ACHN (cell line): Measurements from ENCODE around the gene PUSL1.

Source experiments
- DNase-seq: peaks from one replicate; pipeline ENCODE4 v3.0.0-alpha.2; 2015
- in situ Hi-C: cut with HindIII; loops from 2 replicates; pipeline ENCODE4 v1.10.0; 2017; ENCODE audit warnings: low sequenced_read_pairs, low pct_ligation_motif_present, low pct_unique_long_range_greater_than_20kb

Gene PUSL1

DNA sequence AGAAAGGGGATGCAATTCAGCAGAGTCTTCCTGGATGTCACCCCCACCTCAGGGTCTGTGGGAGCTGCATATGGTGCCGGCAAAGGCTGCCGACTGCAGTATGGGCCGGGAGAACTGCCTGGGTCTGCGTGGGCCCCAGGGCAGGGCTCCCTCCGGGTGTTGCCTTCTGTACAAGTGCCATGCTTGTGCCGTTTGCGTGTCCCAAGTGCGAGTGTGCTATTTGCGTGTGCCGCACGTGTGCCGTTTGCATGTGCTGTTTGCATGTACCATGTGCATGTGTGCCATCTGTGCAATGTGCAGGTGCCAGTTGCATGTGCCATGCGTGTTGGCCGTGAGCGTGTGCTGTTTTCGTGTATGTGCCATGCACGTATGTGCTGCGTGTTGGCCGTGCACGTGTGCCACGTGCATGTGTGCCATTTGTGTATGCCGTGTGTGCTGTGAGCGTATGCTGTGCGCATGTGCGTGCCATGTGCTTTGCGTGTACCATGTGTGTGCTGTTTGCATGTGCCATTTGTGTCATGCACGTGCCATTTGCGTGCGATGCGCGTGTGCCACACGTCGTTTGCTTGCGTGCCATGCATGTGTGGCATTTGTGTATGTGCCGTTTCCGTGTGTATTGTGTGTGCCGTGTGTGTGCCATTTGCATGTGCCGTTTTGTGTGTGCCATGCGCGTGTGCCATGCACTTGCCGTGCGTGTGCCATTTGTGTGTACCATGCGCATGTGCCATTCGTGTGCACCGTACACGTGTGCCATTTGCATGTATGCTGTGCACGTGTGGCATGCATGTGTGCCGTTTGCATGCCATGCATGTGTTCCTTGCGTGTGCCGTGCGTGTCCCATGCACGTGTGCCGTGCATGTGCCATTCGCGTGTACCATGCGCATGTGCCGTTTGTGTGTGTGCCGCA is 21.2 kb downstream of the PUSL1 start:
- in situ Hi-C loops, result no loop called here
- no peak for DNase-seq

DNA sequence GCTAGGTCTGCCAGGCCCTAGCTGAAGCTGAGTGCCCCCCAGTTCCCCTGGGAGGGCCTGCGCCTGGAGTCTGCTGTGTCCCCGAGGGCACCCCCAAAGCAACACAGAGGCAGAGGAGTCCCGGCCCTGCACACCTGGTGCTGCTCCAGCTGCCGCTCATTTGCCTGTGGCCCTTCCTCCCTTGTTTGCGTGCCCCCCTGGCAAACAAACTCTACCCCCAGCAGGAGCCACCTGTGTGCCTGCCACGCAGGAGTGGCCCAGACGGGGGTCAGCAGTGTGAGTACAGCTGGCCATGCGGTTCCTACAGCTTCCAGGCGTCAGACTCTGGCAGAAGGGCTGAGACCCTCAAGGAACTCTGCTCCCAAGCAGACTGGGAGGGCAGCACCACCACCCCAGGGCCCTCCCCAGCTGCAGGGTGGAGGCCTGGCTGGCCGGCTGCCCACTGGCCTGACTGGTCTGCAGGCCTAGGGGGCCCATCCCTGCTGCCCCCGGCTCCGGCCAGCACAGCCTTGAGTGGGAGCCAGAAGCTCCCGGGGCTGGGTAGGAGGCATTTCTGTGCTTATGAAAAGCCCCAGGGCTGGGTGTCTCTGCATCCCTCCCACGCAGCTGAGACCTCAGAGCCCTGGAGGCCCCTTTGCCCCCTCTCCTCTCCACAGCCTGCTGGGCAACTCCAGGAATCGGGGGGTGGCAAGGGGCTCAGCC is 22.1 kb downstream of the PUSL1 start:
- no peak for DNase-seq
- in situ Hi-C loops, result no loop called here

DNA sequence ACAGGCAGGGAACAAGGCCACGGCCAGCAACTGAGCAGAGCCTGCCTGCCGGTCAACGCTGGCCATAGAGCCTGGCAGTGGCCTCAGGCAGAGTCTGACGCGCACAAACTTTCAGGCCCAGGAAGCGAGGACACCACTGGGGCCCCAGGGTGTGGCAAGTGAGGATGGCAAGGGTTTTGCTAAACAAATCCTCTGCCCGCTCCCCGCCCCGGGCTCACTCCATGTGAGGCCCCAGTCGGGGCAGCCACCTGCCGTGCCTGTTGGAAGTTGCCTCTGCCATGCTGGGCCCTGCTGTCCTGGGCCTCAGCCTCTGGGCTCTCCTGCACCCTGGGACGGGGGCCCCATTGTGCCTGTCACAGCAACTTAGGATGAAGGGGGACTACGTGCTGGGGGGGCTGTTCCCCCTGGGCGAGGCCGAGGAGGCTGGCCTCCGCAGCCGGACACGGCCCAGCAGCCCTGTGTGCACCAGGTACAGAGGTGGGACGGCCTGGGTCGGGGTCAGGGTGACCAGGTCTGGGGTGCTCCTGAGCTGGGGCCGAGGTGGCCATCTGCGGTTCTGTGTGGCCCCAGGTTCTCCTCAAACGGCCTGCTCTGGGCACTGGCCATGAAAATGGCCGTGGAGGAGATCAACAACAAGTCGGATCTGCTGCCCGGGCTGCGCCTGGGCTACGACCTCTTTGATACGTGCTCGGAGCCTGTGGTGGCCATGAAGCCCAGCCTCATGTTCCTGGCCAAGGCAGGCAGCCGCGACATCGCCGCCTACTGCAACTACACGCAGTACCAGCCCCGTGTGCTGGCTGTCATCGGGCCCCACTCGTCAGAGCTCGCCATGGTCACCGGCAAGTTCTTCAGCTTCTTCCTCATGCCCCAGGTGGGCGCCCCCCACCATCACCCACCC is 22.9 kb downstream of the PUSL1 start, which contains the start of gene TAS1R3:
Gene TAS1R3, plus strand, starts transcription at position 213 of the 898 bp plus-strand sequence. Its CDS starts 66 bp downstream, at position 279.
- in situ Hi-C loops, result no loop called here
- no peak for DNase-seq

DNA sequence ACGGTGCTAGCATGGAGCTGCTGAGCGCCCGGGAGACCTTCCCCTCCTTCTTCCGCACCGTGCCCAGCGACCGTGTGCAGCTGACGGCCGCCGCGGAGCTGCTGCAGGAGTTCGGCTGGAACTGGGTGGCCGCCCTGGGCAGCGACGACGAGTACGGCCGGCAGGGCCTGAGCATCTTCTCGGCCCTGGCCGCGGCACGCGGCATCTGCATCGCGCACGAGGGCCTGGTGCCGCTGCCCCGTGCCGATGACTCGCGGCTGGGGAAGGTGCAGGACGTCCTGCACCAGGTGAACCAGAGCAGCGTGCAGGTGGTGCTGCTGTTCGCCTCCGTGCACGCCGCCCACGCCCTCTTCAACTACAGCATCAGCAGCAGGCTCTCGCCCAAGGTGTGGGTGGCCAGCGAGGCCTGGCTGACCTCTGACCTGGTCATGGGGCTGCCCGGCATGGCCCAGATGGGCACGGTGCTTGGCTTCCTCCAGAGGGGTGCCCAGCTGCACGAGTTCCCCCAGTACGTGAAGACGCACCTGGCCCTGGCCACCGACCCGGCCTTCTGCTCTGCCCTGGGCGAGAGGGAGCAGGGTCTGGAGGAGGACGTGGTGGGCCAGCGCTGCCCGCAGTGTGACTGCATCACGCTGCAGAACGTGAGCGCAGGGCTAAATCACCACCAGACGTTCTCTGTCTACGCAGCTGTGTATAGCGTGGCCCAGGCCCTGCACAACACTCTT is 23.8 kb downstream of the PUSL1 start:
- DNase-seq, result no peak
- in situ Hi-C loops, result no loop called here

- in situ Hi-C loops, result no loop called here
- no peak for DNase-seq
Observed at GRCh38 chr1:1332774-1333480, 24.5 kb downstream of the PUSL1 start.

DNA sequence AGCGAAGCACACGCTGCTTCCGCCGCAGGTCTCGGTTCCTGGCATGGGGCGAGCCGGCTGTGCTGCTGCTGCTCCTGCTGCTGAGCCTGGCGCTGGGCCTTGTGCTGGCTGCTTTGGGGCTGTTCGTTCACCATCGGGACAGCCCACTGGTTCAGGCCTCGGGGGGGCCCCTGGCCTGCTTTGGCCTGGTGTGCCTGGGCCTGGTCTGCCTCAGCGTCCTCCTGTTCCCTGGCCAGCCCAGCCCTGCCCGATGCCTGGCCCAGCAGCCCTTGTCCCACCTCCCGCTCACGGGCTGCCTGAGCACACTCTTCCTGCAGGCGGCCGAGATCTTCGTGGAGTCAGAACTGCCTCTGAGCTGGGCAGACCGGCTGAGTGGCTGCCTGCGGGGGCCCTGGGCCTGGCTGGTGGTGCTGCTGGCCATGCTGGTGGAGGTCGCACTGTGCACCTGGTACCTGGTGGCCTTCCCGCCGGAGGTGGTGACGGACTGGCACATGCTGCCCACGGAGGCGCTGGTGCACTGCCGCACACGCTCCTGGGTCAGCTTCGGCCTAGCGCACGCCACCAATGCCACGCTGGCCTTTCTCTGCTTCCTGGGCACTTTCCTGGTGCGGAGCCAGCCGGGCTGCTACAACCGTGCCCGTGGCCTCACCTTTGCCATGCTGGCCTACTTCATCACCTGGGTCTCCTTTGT is 25.3 kb downstream of the PUSL1 start:
- no peak for DNase-seq
- in situ Hi-C loops, result no loop called here

GRCh38 chr1:1334835-1335234 is 26.4 kb downstream of the PUSL1 start:
- DNase-seq, result no peak
- in situ Hi-C loops, result no loop called here

GRCh38 chr1:1335283-1335682 is 26.9 kb downstream of the PUSL1 start:
- in situ Hi-C loops, result no loop called here

GRCh38 chr1:1335792-1336248 is 27.4 kb downstream of the PUSL1 start:
- no peak for DNase-seq
- in situ Hi-C loops, result no loop called here

More at GRCh38 chr1:1335283-1335682, 26.9 kb downstream of the PUSL1 start:
- no peak for DNase-seq

GRCh38 chr1:1336446-1336845 is 28.0 kb downstream of the PUSL1 start:
- DNase-seq, result no peak
- in situ Hi-C loops, result no loop called here

DNA sequence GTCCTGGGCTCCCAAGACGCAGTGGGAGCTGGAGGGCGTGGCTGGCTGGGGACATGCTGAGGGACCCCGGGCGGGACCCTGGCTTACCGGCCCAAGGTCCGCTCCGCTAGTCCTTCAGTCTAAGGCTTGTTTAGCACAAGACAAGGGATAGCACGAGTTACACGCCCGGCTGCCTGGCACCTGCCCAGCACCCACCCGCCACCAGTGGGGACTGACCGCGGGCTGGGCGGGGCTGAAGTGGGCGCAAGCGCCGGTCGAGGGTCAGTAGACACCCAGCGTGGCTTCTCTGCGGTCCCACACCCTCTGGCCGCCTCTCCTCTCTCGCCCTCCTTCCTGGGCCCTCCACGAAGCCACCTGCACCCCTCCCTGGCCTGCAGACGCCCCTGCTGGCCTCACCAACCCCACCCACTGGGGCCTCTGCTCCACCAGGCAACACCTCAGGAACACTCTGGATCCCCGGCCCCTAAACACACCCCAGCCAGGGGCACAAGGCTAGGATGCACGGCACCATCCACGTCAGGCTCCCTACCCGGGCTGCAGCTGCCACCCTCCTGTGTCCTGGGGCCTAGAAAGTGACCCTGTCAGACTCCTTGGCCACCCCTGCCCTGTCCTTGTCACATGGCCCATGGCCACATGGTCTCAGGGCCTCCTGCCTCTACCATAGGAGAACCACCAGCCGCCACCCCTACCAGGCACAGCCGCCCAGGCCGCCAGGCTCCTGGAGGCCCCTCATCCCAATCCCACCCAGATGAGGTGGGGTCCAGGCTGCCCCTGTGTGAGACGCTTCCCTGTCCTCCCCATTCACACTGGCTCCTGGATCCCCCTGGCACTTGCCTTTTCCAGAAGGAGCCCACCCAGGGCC is 28.8 kb downstream of the PUSL1 start:
- DNase-seq, result no peak
- in situ Hi-C loops, result no loop called here

GRCh38 chr1:1337793-1338147 is 29.4 kb downstream of the PUSL1 start:
- in situ Hi-C loops, result no loop called here
- no peak for DNase-seq

DNA sequence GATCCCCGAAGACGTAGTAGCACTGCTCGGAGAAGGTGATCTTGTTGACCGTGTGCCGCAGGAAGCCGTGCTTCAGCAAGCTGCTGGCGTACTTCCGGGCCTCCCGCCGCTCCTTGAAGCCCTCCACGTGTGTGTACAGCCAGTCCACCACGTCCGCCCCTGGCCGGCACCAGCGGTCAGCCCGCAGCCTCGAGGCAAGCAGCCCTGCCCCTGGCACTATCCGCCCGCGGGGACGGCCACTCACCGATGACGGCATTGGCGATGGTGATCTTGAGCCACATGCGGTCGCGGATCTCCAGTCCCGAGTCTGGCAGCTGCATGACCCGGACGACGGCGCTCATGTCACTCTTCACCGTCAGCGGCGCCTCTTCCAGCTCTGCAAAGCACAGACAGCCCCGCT is 29.9 kb downstream of the PUSL1 start:
- no peak for DNase-seq
- in situ Hi-C loops, result no loop called here

- no peak for DNase-seq
- in situ Hi-C loops, result no loop called here
Observed at GRCh38 chr1:1340185-1340584, 31.8 kb downstream of the PUSL1 start.

DNA sequence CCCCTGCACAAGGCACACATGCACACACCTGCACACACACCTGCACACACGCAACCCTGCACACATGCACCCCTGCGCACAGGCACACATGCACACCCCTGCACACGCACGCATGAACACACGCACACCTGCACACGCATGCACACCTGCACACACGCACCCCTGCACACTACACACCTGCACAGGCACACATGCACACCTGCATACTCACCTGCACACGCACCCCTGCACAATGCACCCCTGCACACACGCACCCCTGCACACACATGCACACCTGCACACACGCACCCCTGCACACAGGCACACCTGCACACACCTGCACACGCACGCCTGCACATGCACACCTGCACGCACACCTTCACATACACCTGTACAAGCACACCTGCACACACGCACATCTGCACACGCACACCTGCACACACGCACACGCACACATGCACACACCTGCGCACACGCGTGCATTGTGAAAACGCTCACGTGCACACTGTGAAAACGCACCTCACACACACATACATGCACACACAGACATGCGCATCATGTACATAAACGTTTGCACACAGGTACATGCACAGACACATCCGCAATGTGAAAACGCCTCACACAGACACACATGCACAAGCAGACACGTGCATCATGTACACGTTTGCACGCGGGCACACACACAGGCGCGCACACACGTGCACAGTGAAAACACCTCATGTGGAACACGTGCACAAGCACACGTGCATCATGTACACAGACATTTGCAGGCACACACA is 32.6 kb downstream of the PUSL1 start:
- in situ Hi-C loops, result no loop called here
- no peak for DNase-seq
